ENCODE data around the gene RPN2.

DNA sequence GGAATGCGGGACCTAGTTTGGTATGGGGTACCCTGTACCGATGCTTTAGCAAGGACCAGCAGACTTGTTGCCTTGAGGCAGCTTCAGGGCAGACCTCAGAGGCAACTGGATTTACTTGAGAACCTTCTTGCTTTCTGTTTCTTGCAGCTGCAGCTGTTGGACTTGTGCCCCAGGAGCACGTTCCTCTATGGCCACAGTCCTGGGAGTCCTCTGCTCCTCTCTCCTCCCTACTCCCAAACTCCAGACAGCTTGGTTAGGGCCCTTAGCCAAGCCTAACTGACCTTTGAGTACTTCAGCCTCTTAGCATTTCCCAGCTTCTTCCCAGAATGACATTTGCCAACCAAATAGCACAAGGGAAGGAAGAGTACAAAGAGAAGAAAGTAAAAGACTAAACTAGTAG is 47.8 kb downstream of the RPN2 start:
- TF ChIP-seq CTCF (conservative IDR thresholded peaks at IDR 0.05) (no peak), EZH2 (IDR thresholded peaks at IDR 0.05; ENCODE audit: low read depth) (no peak)
